ENCODE measurements around the gene KYNU. TPM values are rescaled to one million over a fixed set of nuclear protein-coding genes. Genes with fewer than 3 reads are reported as not detected.
"Not testable (repeated sequence)": the region's sequence is repeated elsewhere in the genome, so short reads cannot be mapped to it uniquely, and the experiment has no call there.

The KYNU gene
- total RNA-seq, 1 donor from 2014 or later = 0.26 TPM

DNA sequence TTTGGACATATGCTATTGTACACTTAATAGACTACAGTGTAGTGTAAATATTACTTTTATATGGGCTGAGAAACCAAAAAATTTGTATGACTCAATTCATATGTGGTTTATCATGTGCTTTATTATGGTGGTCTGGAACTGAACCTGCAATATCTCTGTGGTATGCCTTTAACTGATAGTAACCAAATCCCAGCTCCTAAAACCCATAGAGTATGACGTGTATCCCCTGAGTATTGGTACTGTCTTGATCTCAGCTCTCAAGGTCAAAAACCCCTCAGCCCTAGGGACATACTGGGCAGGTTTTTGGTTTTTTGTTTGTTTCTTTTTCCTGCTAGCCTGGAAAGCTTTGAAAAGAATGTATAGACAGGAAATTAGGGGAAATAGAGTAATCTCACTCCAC is 209.6 kb downstream of the KYNU start:
- DNase-seq (ENCODE audit: low read depth, low spot score) = no peak
- Mint-ChIP-seq H3K4me1 (no peaks in the 10 kb centered on the region), H3K27ac (ENCODE audit: unreplicated experiment) (no peak overlapping the region), H3K9me3 (no peaks in the 10 kb centered on the region), H3K36me3 (ENCODE audit: low read depth) (no peaks in the 10 kb centered on the region), H3K27me3 (ENCODE audit: low read depth) (no peaks in the 10 kb centered on the region), H3K4me3 (no peak overlapping the region)
- TF ChIP-seq, protein P1, sequence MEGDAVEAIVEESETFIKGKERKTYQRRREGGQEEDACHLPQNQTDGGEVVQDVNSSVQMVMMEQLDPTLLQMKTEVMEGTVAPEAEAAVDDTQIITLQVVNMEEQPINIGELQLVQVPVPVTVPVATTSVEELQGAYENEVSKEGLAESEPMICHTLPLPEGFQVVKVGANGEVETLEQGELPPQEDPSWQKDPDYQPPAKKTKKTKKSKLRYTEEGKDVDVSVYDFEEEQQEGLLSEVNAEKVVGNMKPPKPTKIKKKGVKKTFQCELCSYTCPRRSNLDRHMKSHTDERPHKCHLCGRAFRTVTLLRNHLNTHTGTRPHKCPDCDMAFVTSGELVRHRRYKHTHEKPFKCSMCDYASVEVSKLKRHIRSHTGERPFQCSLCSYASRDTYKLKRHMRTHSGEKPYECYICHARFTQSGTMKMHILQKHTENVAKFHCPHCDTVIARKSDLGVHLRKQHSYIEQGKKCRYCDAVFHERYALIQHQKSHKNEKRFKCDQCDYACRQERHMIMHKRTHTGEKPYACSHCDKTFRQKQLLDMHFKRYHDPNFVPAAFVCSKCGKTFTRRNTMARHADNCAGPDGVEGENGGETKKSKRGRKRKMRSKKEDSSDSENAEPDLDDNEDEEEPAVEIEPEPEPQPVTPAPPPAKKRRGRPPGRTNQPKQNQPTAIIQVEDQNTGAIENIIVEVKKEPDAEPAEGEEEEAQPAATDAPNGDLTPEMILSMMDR (conservative IDR thresholded peaks at IDR 0.05) = no peak

- H3K27ac Mint-ChIP-seq (ENCODE audit: unreplicated experiment) = no peak overlapping the region
- no peaks in the 10 kb centered on the region for H3K4me1 Mint-ChIP-seq
- DNase-seq (ENCODE audit: low read depth, low spot score) = no peak
- TF ChIP-seq, protein P1 (conservative IDR thresholded peaks at IDR 0.05) = no peak
- no peaks in the 10 kb centered on the region for H3K36me3 Mint-ChIP-seq (ENCODE audit: low read depth)
- no peaks in the 10 kb centered on the region for H3K9me3 Mint-ChIP-seq
- H3K4me3 Mint-ChIP-seq = no peak overlapping the region
- no peaks in the 10 kb centered on the region for H3K27me3 Mint-ChIP-seq (ENCODE audit: low read depth)
These were observed 210.9 kb downstream of the KYNU start for GRCh38 chr2:143088388-143088787.

- not testable (repeated sequence) for H3K4me1 Mint-ChIP-seq; H3K9me3 Mint-ChIP-seq; DNase-seq (ENCODE audit: low read depth, low spot score); H3K36me3 Mint-ChIP-seq (ENCODE audit: low read depth); H3K27me3 Mint-ChIP-seq (ENCODE audit: low read depth); H3K4me3 Mint-ChIP-seq; H3K27ac Mint-ChIP-seq (ENCODE audit: unreplicated experiment)
These were observed 212.1 kb downstream of the KYNU start for GRCh38 chr2:143089520-143089919.

All from neural crest cell (in vitro differentiated cells).